Measurements from ENCODE around the gene SOCS1. TPM values are rescaled to one million over a fixed set of nuclear protein-coding genes. Genes with fewer than 3 reads are reported as not detected.
A peak's percentile ranks its signal among the peaks of the same experiment; 100 is the strongest.
"Not testable (repeated sequence)": the region's sequence is repeated elsewhere in the genome, so short reads cannot be mapped to it uniquely, and the experiment has no call there.

The SOCS1 gene
- total RNA-seq, 1 donor from 2014 or later = 2.7 TPM

- Mint-ChIP-seq H3K9me3 (ENCODE audit: low read depth) (no peaks in the 10 kb centered on the region), H3K36me3 (ENCODE audit: low read depth) (no peaks in the 10 kb centered on the region), H3K4me3 (ENCODE audit: unreplicated experiment) (no peak overlapping the region), H3K27me3 (ENCODE audit: low read depth) (no peaks in the 10 kb centered on the region), H3K27ac (ENCODE audit: unreplicated experiment) (no peak overlapping the region), H3K4me1 (ENCODE audit: low read depth) (peaks cover 37% of the 10 kb centered on the region)
- DNase-seq (ENCODE audit: low spot score) = no peak
- TF ChIP-seq CTCF (IDR thresholded peaks at IDR 0.05) = no peak
These were observed 44.5 kb upstream of the SOCS1 start for GRCh38 chr16:11300560-11300892.

GRCh38 chr16:11299865-11300559, 44.0 kb upstream of the SOCS1 start:
- H3K4me1 Mint-ChIP-seq (ENCODE audit: low read depth) = peaks cover 40% of the 10 kb centered on the region
- TF ChIP-seq CTCF (IDR thresholded peaks at IDR 0.05) = no peak
- H3K9me3 Mint-ChIP-seq (ENCODE audit: low read depth) = no peaks in the 10 kb centered on the region
- no peaks in the 10 kb centered on the region for H3K27me3 Mint-ChIP-seq (ENCODE audit: low read depth)
- H3K4me3 Mint-ChIP-seq (ENCODE audit: unreplicated experiment) = no peak overlapping the region
- H3K36me3 Mint-ChIP-seq (ENCODE audit: low read depth) = no peaks in the 10 kb centered on the region
- no peak for DNase-seq (ENCODE audit: low spot score)
- H3K27ac Mint-ChIP-seq (ENCODE audit: unreplicated experiment) = no peak overlapping the region

GRCh38 chr16:11298950-11299547, 43.0 kb upstream of the SOCS1 start:
- H3K27ac Mint-ChIP-seq (ENCODE audit: unreplicated experiment); H3K9me3 Mint-ChIP-seq (ENCODE audit: low read depth); H3K27me3 Mint-ChIP-seq (ENCODE audit: low read depth): not testable (repeated sequence)

GRCh38 chr16:11298143-11298900, 42.3 kb upstream of the SOCS1 start:
- DNase-seq (ENCODE audit: low spot score) = no peak
- no peak for TF ChIP-seq CTCF (IDR thresholded peaks at IDR 0.05)
- Mint-ChIP-seq H3K27me3 (ENCODE audit: low read depth) (no peaks in the 10 kb centered on the region), H3K36me3 (ENCODE audit: low read depth) (no peaks in the 10 kb centered on the region), H3K4me1 (ENCODE audit: low read depth) (peaks cover 34% of the 10 kb centered on the region), H3K27ac (ENCODE audit: unreplicated experiment) (peak overlapping the region; percentile 32), H3K4me3 (ENCODE audit: unreplicated experiment) (no peak overlapping the region), H3K9me3 (ENCODE audit: low read depth) (no peaks in the 10 kb centered on the region)

More at GRCh38 chr16:11298950-11299547, 43.0 kb upstream of the SOCS1 start:
- not testable (repeated sequence) for H3K36me3 Mint-ChIP-seq (ENCODE audit: low read depth); DNase-seq (ENCODE audit: low spot score); H3K4me3 Mint-ChIP-seq (ENCODE audit: unreplicated experiment)
- peaks cover 41% of the 10 kb centered on the region for H3K4me1 Mint-ChIP-seq (ENCODE audit: low read depth)

- Mint-ChIP-seq H3K36me3 (ENCODE audit: low read depth) (no peaks in the 10 kb centered on the region), H3K9me3 (ENCODE audit: low read depth) (no peaks in the 10 kb centered on the region), H3K27me3 (ENCODE audit: low read depth) (no peaks in the 10 kb centered on the region), H3K27ac (ENCODE audit: unreplicated experiment) (peak overlapping the region; percentile 78), H3K4me3 (ENCODE audit: unreplicated experiment) (peak overlapping the region; percentile 33), H3K4me1 (ENCODE audit: low read depth) (peaks cover 31% of the 10 kb centered on the region)
- no peak for DNase-seq (ENCODE audit: low spot score)
- TF ChIP-seq CTCF (IDR thresholded peaks at IDR 0.05) = peak; percentile 54
These were observed 41.6 kb upstream of the SOCS1 start for GRCh38 chr16:11297492-11298142.

Data from chondrocyte (in vitro differentiated cells).